H9 (cell line): ENCODE data around the gene PPIF. TPM values are rescaled to one million over a fixed set of nuclear protein-coding genes. Genes with fewer than 3 reads are reported as not detected.

ENCODE experiments used
- DNase-seq: peaks from one replicate; pipeline ENCODE4 v3.0.0-alpha.2; 2017
- H2AFZ ChIP-seq: one replicate; pipeline ENCODE4 v1.6.1; 2013; ENCODE audit warnings: mild to moderate bottlenecking, low read length, control low read depth, moderate library complexity
- H2AK5ac ChIP-seq: 2 replicates; pipeline ENCODE4 v1.6.1; 2013; ENCODE audit warnings: low read length, control low read depth, mixed read lengths; ENCODE audit not compliant: insufficient read length
- H2BK120ac ChIP-seq: one replicate; pipeline ENCODE4 v1.6.1; 2013; ENCODE audit warnings: low read depth, mild to moderate bottlenecking, low read length, control low read depth, inconsistent platforms; ENCODE audit not compliant: poor library complexity, severe bottlenecking
- H2BK12ac ChIP-seq: 2 replicates; pipeline ENCODE4 v1.6.1; 2013; ENCODE audit warnings: low read length, control low read depth, mixed read lengths, low read depth; ENCODE audit not compliant: insufficient read length
- H2BK15ac ChIP-seq: 2 replicates; pipeline ENCODE4 v1.6.1; 2013; ENCODE audit warnings: low read depth, low read length, control low read depth
- H2BK20ac ChIP-seq: one replicate; pipeline ENCODE4 v1.6.1; 2013; ENCODE audit warnings: low read depth, mild to moderate bottlenecking, low read length, control low read depth, inconsistent platforms; ENCODE audit not compliant: poor library complexity, severe bottlenecking
- H2BK5ac ChIP-seq: 2 replicates; pipeline ENCODE4 v1.6.1; 2013; ENCODE audit warnings: low read length, control low read depth, mixed read lengths; ENCODE audit not compliant: insufficient read length
- H3K14ac ChIP-seq: 2 replicates; pipeline ENCODE4 v1.6.1; 2013; ENCODE audit warnings: low read length, control low read depth; ENCODE audit not compliant: insufficient read depth
- H3K18ac ChIP-seq: 2 replicates; pipeline ENCODE4 v1.6.1; 2013; ENCODE audit warnings: low read depth, mild to moderate bottlenecking, mixed read lengths, low read length, control low read depth; ENCODE audit not compliant: insufficient read length
- H3K23ac ChIP-seq: 2 replicates; pipeline ENCODE4 v1.6.1; 2013; ENCODE audit warnings: low read length, control low read depth, mixed read lengths, low read depth; ENCODE audit not compliant: insufficient read length
- H3K23me2 ChIP-seq: 2 replicates; pipeline ENCODE4 v1.6.1; 2013; ENCODE audit warnings: low read depth, mild to moderate bottlenecking, mixed read lengths, low read length, control low read depth; ENCODE audit not compliant: insufficient read length, poor library complexity, severe bottlenecking
- H3K27ac ChIP-seq: 2 replicates; pipeline ENCODE4 v1.5.1; 2013; ENCODE audit warnings: low read length, control low read depth, mixed read lengths, low read depth; ENCODE audit not compliant: insufficient read length
- H3K27me3 ChIP-seq: 2 replicates; pipeline ENCODE4 v1.6.1; 2013; ENCODE audit warnings: low read length, control low read depth, inconsistent platforms; ENCODE audit not compliant: insufficient read depth
- H3K4ac ChIP-seq: 2 replicates; pipeline ENCODE4 v1.6.1; 2013; ENCODE audit warnings: low read depth, mild to moderate bottlenecking, control low read depth, inconsistent platforms, low read length, moderate library complexity
- H3K4me1 ChIP-seq: 2 replicates; pipeline ENCODE4 v1.6.1; 2013; ENCODE audit warnings: low read length, control low read depth, inconsistent platforms; ENCODE audit not compliant: insufficient read depth
- H3K4me2 ChIP-seq: 2 replicates; pipeline ENCODE4 v1.6.1; 2013; ENCODE audit warnings: low read length, control low read depth, mixed read lengths; ENCODE audit not compliant: insufficient read length, insufficient read depth
- H3K56ac ChIP-seq: 2 replicates; pipeline ENCODE4 v1.6.1; 2013; ENCODE audit warnings: low read depth, mild to moderate bottlenecking, mixed read lengths, low read length, control low read depth; ENCODE audit not compliant: insufficient read length
- H3K79me1 ChIP-seq: 2 replicates; pipeline ENCODE4 v1.6.1; 2013; ENCODE audit warnings: low read depth, mild to moderate bottlenecking, moderate library complexity, low read length, control low read depth, inconsistent platforms; ENCODE audit not compliant: insufficient read depth, poor library complexity, severe bottlenecking
- H3K79me2 ChIP-seq: 2 replicates; pipeline ENCODE4 v1.6.1; 2013; ENCODE audit warnings: low read length, control low read depth, inconsistent platforms; ENCODE audit not compliant: insufficient read depth
- H3K9ac ChIP-seq: 2 replicates; pipeline ENCODE4 v1.6.1; 2013; ENCODE audit warnings: low read length, control low read depth, mixed read lengths; ENCODE audit not compliant: insufficient read length; ENCODE audit errors: extremely low read depth
- H3K9me3 ChIP-seq: one replicate; pipeline ENCODE4 v1.6.1; 2013; ENCODE audit warnings: low read depth, low read length, inconsistent platforms; ENCODE audit not compliant: control insufficient read depth
- H3T11ph ChIP-seq: one replicate; pipeline ENCODE4 v1.6.1; 2013; ENCODE audit warnings: mild to moderate bottlenecking, low read length, control low read depth, inconsistent platforms
- H4K20me1 ChIP-seq: one replicate; pipeline ENCODE4 v1.6.1; 2013; ENCODE audit not compliant: control insufficient read depth, insufficient read length, insufficient read depth
- H4K5ac ChIP-seq: 2 replicates; pipeline ENCODE4 v1.6.1; 2013; ENCODE audit warnings: low read depth, mild to moderate bottlenecking, mixed read lengths, low read length, control low read depth; ENCODE audit not compliant: insufficient read length
- H4K8ac ChIP-seq: replicated peaks from 2 replicates; pipeline ENCODE4 v1.6.1; 2013; ENCODE audit warnings: low read length, control low read depth, mixed read lengths, low read depth; ENCODE audit not compliant: insufficient read length
- H4K91ac ChIP-seq: 2 replicates; pipeline ENCODE4 v1.6.1; 2013; ENCODE audit warnings: low read depth, mild to moderate bottlenecking, moderate library complexity, mixed read lengths, low read length, control low read depth; ENCODE audit not compliant: insufficient read length
- H3K27ac Mint-ChIP-seq, 3 experiments: 2 replicates in 2 of 3; 3 replicates in 1 of 3; pipeline ENCODE4 v1.8.0; 2020 to 2021; ENCODE audit warnings: mixed read lengths in 3 of 3, mild to moderate bottlenecking in 1 of 3, moderate library complexity in 1 of 3
- H3K27me3 Mint-ChIP-seq: 2 replicates; pipeline ENCODE4 v1.8.0; 2021; ENCODE audit warnings: low read depth, mild to moderate bottlenecking, moderate library complexity, mixed read lengths
- H3K36me3 Mint-ChIP-seq, 3 experiments: 2 replicates in 2 of 3; 3 replicates in 1 of 3; pipeline ENCODE4 v1.8.0; 2020 to 2021; ENCODE audit warnings: low read depth in 3 of 3, mixed read lengths in 3 of 3; ENCODE audit not compliant: insufficient read depth in 1 of 3
- H3K4me1 Mint-ChIP-seq, 2 experiments: 2 replicates each; pipeline ENCODE4 v1.8.0; 2020; ENCODE audit warnings: mixed read lengths in 2 of 2
- H3K4me3 Mint-ChIP-seq, 2 experiments: 2 replicates in 1 of 2; 3 replicates in 1 of 2; pipeline ENCODE4 v1.8.0; 2020 to 2021; ENCODE audit warnings: mild to moderate bottlenecking in 2 of 2, mixed read lengths in 2 of 2, moderate library complexity in 1 of 2
- H3K9me3 Mint-ChIP-seq, 2 experiments: 2 replicates in 1 of 2; 3 replicates in 1 of 2; pipeline ENCODE4 v1.8.0; 2020; ENCODE audit warnings: mild to moderate bottlenecking in 2 of 2, mixed read lengths in 2 of 2, moderate library complexity in 1 of 2
- whole genome bisulfite sequencing: extraction: QIAGEN DNeasy Blood & Tissue Kit; methylation state at CpG from one replicate; pipeline ENCODE4 v1.1.7; 2013; ENCODE audit warnings: missing lambda C conversion rate, low lambda C conversion rate, mixed read lengths; ENCODE audit not compliant: insufficient read length; ENCODE audit errors: extremely low coverage; 5-methylcytosine and 5-hydroxymethylcytosine counted together
- total RNA-seq: library from RNA; stranded (reverse); gene quantifications from 2 replicates; pipeline ENCODE4 v1.2.1, GENCODE V29; 2021
- TF ChIP-seq, protein P1 (sequence below): fragments of 200-600 bp; sonication (generic); conservative IDR thresholded peaks from 3 replicates; pipeline ENCODE4 v1.8.0; 2021; ENCODE audit warnings: antibody characterized with exemption, mild to moderate bottlenecking

PPIF gene
- total RNA-seq, 1 experiment from 2014 or later = 79.7 TPM

DNA sequence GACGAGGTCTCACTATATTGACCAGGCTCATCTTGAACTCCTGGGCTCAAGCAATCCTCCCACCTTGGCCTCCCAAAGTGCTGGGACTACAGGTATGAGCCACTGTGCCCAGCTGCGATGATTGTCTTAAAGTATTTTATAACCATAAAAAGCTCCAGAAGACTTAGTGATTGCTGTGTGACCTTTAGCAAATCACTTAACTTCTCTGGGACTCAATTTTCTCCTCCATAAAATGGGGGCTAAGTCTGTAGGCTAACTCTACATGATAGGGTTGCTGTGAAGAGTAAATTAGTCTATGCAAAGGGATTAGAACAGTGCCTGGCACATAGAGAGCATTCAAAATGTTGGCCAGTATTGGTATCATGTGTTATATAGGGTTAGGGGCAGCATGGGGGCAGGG lies 42.8 kb downstream of the PPIF start:
- Histone ChIP-seq H4K91ac (no peak overlapping the region), H4K8ac (no peak overlapping the region), H3K79me2 (no peaks in the 10 kb centered on the region), H3K27me3 (no peaks in the 10 kb centered on the region), H2AFZ (no peak overlapping the region), H3K9me3 (no peaks in the 10 kb centered on the region), H3K23me2 (no peaks in the 10 kb centered on the region), H4K5ac (no peak overlapping the region), H3K79me1 (no peaks in the 10 kb centered on the region), H2BK12ac (no peak overlapping the region), H4K20me1 (no peaks in the 10 kb centered on the region), H3K14ac (no peak overlapping the region), H3K4me2 (no peak overlapping the region), H3K23ac (no peak overlapping the region), H3K27ac (no peak overlapping the region), H2BK20ac (no peak overlapping the region), H3K4me1 (no peaks in the 10 kb centered on the region), H2BK120ac (no peak overlapping the region), H3K18ac (no peak overlapping the region), H2BK15ac (no peak overlapping the region), H2BK5ac (no peak overlapping the region), H2AK5ac (no peak overlapping the region), H3T11ph (no peak overlapping the region), H3K56ac (no peak overlapping the region), H3K4ac (no peak overlapping the region), H3K9ac (no peak overlapping the region)
- DNase-seq = no peak
- Mint-ChIP-seq H3K36me3 (no peaks in the 10 kb centered on the region; a peak in 2 of 7 replicates), H3K4me3 (no peak overlapping the region), H3K4me1 (peaks cover 0 to 3% of the 10 kb centered on the region in 2 experiments; a peak in 1 of 4 replicates), H3K27me3 (peaks cover 3% of the 10 kb centered on the region), H3K9me3 (no peaks in the 10 kb centered on the region), H3K27ac (no peak overlapping the region)
- WGBS = no CpG with 5 or more reads among the region's 2 CpGs
- TF ChIP-seq, protein P1, sequence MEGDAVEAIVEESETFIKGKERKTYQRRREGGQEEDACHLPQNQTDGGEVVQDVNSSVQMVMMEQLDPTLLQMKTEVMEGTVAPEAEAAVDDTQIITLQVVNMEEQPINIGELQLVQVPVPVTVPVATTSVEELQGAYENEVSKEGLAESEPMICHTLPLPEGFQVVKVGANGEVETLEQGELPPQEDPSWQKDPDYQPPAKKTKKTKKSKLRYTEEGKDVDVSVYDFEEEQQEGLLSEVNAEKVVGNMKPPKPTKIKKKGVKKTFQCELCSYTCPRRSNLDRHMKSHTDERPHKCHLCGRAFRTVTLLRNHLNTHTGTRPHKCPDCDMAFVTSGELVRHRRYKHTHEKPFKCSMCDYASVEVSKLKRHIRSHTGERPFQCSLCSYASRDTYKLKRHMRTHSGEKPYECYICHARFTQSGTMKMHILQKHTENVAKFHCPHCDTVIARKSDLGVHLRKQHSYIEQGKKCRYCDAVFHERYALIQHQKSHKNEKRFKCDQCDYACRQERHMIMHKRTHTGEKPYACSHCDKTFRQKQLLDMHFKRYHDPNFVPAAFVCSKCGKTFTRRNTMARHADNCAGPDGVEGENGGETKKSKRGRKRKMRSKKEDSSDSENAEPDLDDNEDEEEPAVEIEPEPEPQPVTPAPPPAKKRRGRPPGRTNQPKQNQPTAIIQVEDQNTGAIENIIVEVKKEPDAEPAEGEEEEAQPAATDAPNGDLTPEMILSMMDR = no peak
